Prostate gland (tissue), 2 donors: Measurements from ENCODE around the gene R3HCC1L.

Experiments
- CTCF ChIP-seq, 4 experiments: fragments of 200-600 bp in 2 of 4; fragments of 450-650 bp in 2 of 4; sonication (generic) in 2 of 4; IDR thresholded peaks; 1 replicate in 3 of 4; 2 replicates in 1 of 4; pipeline ENCODE4 v1.5.1; 2016 to 2019; ENCODE audit warnings: antibody characterized with exemption in 4 of 4, mild to moderate bottlenecking in 2 of 4, moderate library complexity in 2 of 4
- POLR2A ChIP-seq: fragments of 450-650 bp; IDR thresholded peaks from one replicate; pipeline ENCODE4 v1.6.1; 2016; ENCODE audit warnings: antibody characterized with exemption, mild to moderate bottlenecking

- TF ChIP-seq POLR2A: no peak
- no peak for TF ChIP-seq CTCF (IDR thresholded peaks at IDR 0.05)
Measured at GRCh38 chr10:98128802-98129201, 5.7 kb upstream of the R3HCC1L start.
